Bronchial epithelial cell (primary cell): ENCODE data around the gene DMRT1. TPM values are rescaled to one million over a fixed set of nuclear protein-coding genes. Genes with fewer than 3 reads are reported as not detected.
A peak's percentile ranks its signal among the peaks of the same experiment; 100 is the strongest.

Source experiments
- DNase-seq: peaks from one replicate; pipeline ENCODE4 v3.0.0-alpha.2; 2010; ENCODE audit warnings: low read depth
- FAIRE-seq: peaks from 2 replicates; lab custom pipeline; 2011; peaks lifted over from hg19 to GRCh38; lab: Jason Lieb, UNC
- H3K27me3 ChIP-seq: 2 replicates; pipeline ENCODE4 v1.5.1; 2011; ENCODE audit warnings: low read length; ENCODE audit not compliant: control insufficient read depth, insufficient read depth
- H3K36me3 ChIP-seq: 2 replicates; pipeline ENCODE4 v1.5.1; 2011; ENCODE audit warnings: low read length; ENCODE audit not compliant: control insufficient read depth, insufficient read depth
- H3K4me3 ChIP-seq: 2 replicates; pipeline ENCODE4 v1.5.1; 2011; ENCODE audit warnings: mild to moderate bottlenecking, low read depth, low read length, control low read depth
- CTCF ChIP-seq: IDR thresholded peaks from 2 replicates; pipeline ENCODE4 v1.5.1; 2011; ENCODE audit warnings: mild to moderate bottlenecking, moderate library complexity, low read length, control low read depth, inconsistent platforms; ENCODE audit not compliant: insufficient read depth, severe bottlenecking
- total RNA-seq: library from RNA; depleted of rRNA; stranded (reverse); fragments of >200 nt; gene quantifications from 2 replicates; pipeline ENCODE4 v1.2.1, GENCODE V29; 2014

The DMRT1 gene
- total RNA-seq, 1 donor from 2014 or later: not detected

- TF ChIP-seq CTCF: no peak
- Histone ChIP-seq H3K27me3 (no peaks in the 10 kb centered on the region), H3K4me3 (no peak overlapping the region), H3K36me3 (no peaks in the 10 kb centered on the region)
- DNase-seq (no peak), FAIRE-seq (no peak)
Measured at GRCh38 chr9:899440-900184, 58.1 kb downstream of the DMRT1 start.

GRCh38 chr9:903886-904285 lies 62.4 kb downstream of the DMRT1 start:
- Histone ChIP-seq H3K36me3 (no peaks in the 10 kb centered on the region), H3K4me3 (no peak overlapping the region), H3K27me3 (peaks cover 6% of the 10 kb centered on the region)
- FAIRE-seq: no peak
- no peak for TF ChIP-seq CTCF
- no peak for DNase-seq

GRCh38 chr9:905906-906305 lies 64.4 kb downstream of the DMRT1 start:
- H3K27me3 ChIP-seq: peaks cover 6% of the 10 kb centered on the region
- DNase-seq (no peak), FAIRE-seq (peak; percentile 52)
- H3K36me3 ChIP-seq: no peaks in the 10 kb centered on the region
- H3K4me3 ChIP-seq: no peak overlapping the region
- TF ChIP-seq CTCF: no peak

- no peak for TF ChIP-seq CTCF
- FAIRE-seq: peak; percentile 62
- H3K27me3 ChIP-seq: peaks cover 6% of the 10 kb centered on the region
Measured at GRCh38 chr9:908536-909205, 67.2 kb downstream of the DMRT1 start.

GRCh38 chr9:911005-911404 lies 69.5 kb downstream of the DMRT1 start:
- H3K36me3 ChIP-seq: no peaks in the 10 kb centered on the region
- peaks cover 2% of the 10 kb centered on the region for H3K27me3 ChIP-seq
- DNase-seq (no peak), FAIRE-seq (no peak)
- no peak for TF ChIP-seq CTCF
- H3K4me3 ChIP-seq: no peak overlapping the region

More at GRCh38 chr9:908536-909205, 67.2 kb downstream of the DMRT1 start:
- DNase-seq: no peak
- Histone ChIP-seq H3K36me3 (no peaks in the 10 kb centered on the region), H3K4me3 (no peak overlapping the region)
